Stimulated activated CD8-positive, alpha-beta memory T cell treated with anti-CD3 and anti-CD28 coated beads, Interleukin-12 subunit alpha, Interleukin-12 subunit beta, amount 100 ng/mL, for 1 hour (primary cell): ENCODE data around the gene GCK.
"Not testable (repeated sequence)": the region's sequence is repeated elsewhere in the genome, so short reads cannot be mapped to it uniquely, and the experiment has no call there.

ENCODE experiments used
- DNase-seq: peaks from one replicate; pipeline ENCODE4 v3.0.0-alpha.2; 2020; ENCODE audit warnings: low read depth

The GCK gene

GRCh38 chr7:44177570-44178131 lies 11.6 kb downstream of the GCK start:
- DNase-seq, result no peak

GRCh38 chr7:44176486-44176885 lies 12.8 kb downstream of the GCK start:
- DNase-seq, result no peak

GRCh38 chr7:44175730-44176129 lies 13.5 kb downstream of the GCK start:
- no peak for DNase-seq

- not testable (repeated sequence) for DNase-seq
These were observed 14.6 kb downstream of the GCK start for GRCh38 chr7:44174694-44174948.

GRCh38 chr7:44173911-44174693 lies 15.1 kb downstream of the GCK start:
- DNase-seq, result no peak

- no peak for DNase-seq
These were observed 16.3 kb downstream of the GCK start for GRCh38 chr7:44172803-44173424.

- no peak for DNase-seq
These were observed 16.9 kb downstream of the GCK start for GRCh38 chr7:44172352-44172751.

- DNase-seq, result not testable (repeated sequence)
These were observed 17.3 kb downstream of the GCK start for GRCh38 chr7:44171901-44172300.

GRCh38 chr7:44167920-44168319 lies 21.3 kb downstream of the GCK start:
- no peak for DNase-seq

- no peak for DNase-seq
These were observed 25.6 kb downstream of the GCK start for GRCh38 chr7:44163591-44163990.

- no peak for DNase-seq
These were observed 26.3 kb downstream of the GCK start for GRCh38 chr7:44162785-44163395.

- DNase-seq, result no peak
These were observed 27.1 kb downstream of the GCK start for GRCh38 chr7:44162179-44162578.

GRCh38 chr7:44161371-44161770 lies 27.9 kb downstream of the GCK start:
- no peak for DNase-seq

GRCh38 chr7:44159824-44160630 lies 29.2 kb downstream of the GCK start:
- no peak for DNase-seq

GRCh38 chr7:44158873-44159631 lies 30.2 kb downstream of the GCK start:
- DNase-seq, result no peak

- DNase-seq, result no peak
These were observed 31.0 kb downstream of the GCK start for GRCh38 chr7:44158096-44158872.

GRCh38 chr7:44157116-44158080 lies 31.8 kb downstream of the GCK start:
- no peak for DNase-seq

GRCh38 chr7:44156453-44157010 lies 32.7 kb downstream of the GCK start:
- DNase-seq, result no peak
